Stimulated activated CD4-positive, alpha-beta T cell treated with anti-CD3 and anti-CD28 coated beads, Interleukin-1b, Interleukin-23, amount 100 ng/mL, for 48 hours (primary cell): ENCODE measurements around the gene DAAM1.

Experiments used
- DNase-seq: peaks from one replicate; pipeline ENCODE4 v3.0.0-alpha.2; 2020

Gene DAAM1

GRCh38 chr14:59376686-59377085 is 188.2 kb downstream of the DAAM1 start:
- no peak for DNase-seq

DNA sequence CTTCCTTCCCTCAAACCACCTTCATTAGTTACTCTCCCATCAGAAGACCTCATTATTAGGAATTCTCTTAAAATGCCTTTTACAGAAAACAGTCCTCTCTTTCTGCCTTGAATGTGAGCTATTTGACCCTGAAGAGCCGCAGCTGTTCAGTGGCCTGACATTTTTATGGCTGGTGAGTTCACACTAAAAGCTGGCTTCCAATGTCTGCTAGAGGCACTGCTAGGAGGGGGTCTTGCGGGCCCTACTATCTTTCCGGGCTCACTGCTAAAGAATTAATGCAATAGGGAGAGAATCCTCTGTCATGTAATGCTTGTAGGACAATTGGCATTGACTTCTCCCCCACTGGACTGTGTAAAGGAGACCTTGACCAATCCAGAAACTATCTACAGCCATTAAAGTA is 189.0 kb downstream of the DAAM1 start:
- no peak for DNase-seq

- no peak for DNase-seq
Measured at GRCh38 chr14:59377991-59378601, 189.6 kb downstream of the DAAM1 start.

GRCh38 chr14:59389936-59390335 is 201.5 kb downstream of the DAAM1 start:
- no peak for DNase-seq

- DNase-seq = no peak
Measured at GRCh38 chr14:59391388-59391787, 202.9 kb downstream of the DAAM1 start.

GRCh38 chr14:59394268-59394667 is 205.8 kb downstream of the DAAM1 start:
- DNase-seq = no peak

DNA sequence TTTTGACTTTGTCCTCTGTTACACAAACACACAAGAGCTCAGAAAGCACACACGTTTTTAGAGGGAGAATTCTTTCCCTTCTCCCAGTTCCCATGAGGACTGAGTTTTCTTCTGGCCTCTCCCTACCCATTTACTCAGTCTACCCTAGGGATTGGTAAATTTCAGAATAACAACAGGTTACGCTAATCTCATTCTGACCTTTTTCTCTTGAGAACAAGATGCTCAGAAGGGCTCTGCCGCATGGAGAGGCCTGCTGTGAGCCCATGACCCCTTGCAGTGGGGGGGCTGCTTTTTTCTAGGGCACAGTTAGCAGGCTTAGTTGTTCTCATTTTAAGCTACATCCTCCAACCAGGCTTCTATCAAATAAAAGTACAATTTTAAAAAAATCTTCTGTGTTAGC is 207.2 kb downstream of the DAAM1 start:
- DNase-seq = no peak

GRCh38 chr14:59398841-59399240 is 210.4 kb downstream of the DAAM1 start:
- no peak for DNase-seq

DNA sequence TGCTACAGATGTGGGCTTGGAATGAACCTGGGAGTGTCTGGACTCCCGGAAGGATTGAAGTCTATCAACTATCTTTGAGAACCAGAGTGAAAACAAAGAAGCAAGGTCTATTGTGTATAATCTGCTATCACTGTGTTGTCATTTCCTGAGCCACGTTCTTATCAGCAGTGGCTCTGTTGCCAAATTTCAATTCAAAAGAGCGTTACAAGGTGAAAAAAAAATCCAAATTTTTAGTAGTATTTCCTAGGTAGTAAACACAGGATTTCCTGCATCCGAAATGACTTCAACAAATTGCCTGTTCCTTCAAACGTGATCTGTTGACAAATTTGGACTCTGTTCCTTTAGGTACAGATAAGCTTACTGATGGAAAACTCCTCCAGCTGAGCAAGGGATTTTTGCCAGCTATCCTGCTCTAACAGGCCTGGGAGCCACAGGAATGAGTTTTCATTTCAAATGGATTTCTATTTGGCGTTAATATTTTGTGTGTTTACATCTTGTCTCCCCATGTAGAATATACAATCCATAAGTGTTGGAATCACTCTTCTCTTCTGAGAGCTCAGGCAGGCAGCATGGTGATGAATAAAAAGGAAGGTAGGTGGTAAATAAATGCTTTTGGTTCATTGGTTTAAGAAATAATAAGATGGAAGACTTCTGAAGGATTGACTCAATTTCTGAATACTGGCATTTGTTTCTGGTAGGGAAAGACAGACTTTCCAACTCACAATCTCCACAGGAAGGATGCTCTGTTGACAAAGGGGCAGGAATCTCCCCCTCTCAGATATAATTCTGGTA is 218.2 kb downstream of the DAAM1 start:
- DNase-seq = no peak

DNA sequence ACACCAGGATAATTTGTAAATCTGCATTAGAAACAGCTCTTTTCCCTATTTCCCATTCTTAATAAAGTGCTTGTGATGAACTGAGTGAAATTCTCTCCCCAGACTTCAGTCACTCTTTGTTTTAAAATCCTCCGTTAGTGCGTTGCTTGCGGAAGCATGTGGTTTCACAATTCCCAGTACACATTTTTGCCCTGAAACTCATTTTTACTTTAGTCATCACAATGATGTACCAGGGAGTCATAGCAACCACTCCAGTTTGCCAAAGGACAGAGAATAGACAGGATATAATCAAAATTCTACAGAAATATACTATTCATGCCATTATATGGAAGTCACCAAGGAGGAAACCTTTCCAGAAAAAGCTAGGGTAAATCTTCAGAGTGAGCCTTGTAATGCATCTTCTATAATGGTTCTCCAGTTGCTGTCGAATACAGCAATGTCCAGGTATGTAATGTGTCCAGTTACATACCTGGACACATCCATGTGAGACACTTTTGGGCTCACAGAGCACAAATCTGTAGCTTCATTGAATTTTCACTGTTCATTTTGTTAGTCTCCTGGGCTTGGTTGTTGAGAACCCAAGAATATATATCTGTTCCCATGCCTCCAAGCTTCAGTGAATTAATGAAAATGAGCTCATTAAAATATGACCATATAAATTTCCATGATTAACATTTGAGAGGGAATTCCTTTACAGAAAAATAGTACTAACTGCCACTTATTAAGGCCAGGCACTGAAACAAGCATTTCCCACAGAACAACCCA is 219.0 kb downstream of the DAAM1 start:
- no peak for DNase-seq

- DNase-seq = no peak
Measured at GRCh38 chr14:59415836-59416602, 227.6 kb downstream of the DAAM1 start.

DNA sequence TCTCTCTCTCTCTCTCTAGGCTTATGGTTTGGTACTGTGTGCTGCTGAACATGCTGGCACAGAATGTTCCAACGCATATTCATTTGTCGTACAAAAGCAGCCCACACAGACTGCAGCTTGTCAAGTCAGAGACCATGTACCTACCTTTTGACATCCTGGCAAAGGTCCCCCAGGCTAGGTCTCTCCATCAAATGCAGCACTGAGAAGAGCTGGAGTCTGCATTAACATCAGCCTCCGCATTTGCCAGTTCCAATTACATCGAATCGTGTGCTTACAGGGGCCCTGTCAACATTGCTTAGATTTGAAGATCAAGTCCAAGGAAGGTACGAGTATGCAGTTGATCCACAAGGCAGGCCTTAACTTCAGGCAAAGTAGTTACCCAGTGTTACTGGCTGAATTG is 228.8 kb downstream of the DAAM1 start:
- DNase-seq = no peak

DNA sequence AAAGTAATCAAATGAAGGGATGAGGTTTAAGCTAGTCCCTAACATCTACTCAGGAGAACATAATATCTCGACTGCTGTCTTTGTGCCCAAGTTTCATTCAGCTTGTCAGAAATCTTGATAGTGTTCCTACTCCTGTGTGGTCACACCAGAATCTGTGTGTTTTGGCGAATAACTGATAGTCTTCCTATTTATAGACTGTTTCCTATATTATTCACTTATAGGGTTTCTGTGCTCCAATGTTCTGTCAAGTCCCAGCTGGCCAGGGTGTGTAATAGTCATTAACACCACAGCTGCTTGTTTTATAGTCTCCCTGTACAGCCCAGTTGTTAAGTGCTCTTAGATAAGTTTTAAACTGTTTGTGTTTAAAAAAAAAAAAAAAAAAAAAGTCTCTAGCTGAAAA is 230.8 kb downstream of the DAAM1 start:
- DNase-seq = no peak
